ENCODE results near the gene PALD1.
"Not testable (repeated sequence)": the region's sequence is repeated elsewhere in the genome, so short reads cannot be mapped to it uniquely, and the experiment has no call there.

PALD1 gene

DNA sequence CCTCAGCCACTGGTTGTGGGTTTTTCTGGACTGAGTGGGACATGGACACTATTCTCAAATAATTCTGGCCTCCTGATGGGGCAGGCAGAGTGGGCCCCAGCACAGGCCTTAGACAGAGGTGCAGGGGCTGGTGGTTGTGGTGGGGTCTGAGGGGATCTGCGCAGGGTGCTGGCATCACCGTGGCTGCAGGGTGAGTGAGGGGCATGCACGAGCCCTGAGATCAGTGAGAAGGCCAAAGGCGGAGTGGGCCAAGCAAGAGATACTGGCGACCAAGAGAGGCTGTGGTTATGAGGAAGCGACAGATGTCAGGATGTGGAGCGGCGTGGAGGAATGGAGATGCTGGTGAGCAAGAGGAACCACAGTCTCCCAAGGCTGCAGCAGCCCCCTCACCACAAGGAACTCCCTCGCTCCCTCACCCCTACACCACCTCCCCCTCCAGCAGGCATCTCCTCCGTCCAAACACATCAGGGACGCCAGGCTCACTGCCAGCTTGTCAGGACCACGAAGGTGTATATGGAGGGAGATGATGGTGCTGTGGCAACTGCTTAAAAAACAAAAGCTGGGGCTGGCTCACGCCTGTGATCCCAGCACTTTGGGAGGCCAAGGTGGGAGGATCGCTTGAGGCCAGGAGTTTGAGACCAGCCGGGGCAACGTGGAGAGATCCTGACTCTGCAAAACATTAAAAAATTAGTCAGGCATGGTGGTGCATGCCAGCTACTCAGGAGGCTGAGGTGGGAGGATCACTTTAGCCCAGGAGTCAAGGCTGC is 114.4 kb downstream of the PALD1 start:
- no peak for DNase-seq

DNA sequence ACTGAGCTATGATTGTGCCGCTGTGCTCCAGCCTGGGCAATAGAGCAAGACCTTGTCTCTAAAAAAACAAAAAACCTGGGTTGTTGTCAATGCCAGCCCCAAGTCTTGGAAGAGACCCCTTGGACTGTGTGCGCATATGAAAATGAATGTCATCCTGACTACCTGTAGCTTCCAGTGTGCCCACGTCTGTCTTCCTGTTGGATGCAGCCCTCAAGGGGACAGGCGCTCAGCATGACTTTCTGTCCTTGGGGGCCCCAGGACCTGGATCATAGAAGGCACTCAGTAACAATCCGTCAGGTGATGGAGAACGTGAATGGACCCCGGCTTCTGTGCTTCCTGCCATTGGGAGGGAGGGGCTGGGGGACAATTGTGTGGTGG is 114.9 kb downstream of the PALD1 start:
- DNase-seq = no peak

GRCh38 chr10:70594161-70594560 is 115.6 kb downstream of the PALD1 start:
- no peak for DNase-seq

- DNase-seq = no peak
These were observed 117.0 kb downstream of the PALD1 start for GRCh38 chr10:70595566-70596016.

DNA sequence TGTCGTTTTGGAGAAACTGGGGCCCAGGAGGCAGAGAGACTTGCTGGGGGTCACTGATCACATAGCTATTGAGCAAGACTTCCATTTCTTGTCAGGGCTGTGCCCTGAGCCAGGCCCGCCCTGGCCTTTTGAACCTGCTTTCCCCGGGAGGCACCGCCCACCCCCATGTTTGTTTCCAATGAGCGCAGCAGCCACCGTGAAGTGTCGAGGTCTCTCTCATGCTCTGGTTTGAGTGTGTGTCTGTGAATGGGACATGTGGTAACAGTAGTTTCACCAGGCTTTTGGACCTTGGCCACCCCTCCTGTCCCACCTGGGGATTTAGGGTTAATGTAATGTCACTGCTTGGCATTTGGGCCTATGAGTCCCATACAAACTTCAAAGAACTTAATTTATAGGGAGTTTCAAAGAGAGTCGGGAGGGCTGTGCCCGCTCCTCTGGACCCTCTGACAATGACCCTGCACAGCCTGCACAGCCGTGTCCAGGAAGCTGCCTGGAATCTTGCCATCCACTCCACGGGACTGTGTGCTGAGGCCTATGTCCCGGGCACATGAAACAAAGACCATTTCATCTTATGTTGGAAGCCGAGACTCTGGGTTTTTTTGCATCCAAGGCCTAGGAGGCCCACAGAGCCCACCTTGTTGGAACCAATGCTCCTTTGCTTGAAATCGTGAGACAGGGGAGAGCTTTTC is 117.7 kb downstream of the PALD1 start:
- no peak for DNase-seq

DNA sequence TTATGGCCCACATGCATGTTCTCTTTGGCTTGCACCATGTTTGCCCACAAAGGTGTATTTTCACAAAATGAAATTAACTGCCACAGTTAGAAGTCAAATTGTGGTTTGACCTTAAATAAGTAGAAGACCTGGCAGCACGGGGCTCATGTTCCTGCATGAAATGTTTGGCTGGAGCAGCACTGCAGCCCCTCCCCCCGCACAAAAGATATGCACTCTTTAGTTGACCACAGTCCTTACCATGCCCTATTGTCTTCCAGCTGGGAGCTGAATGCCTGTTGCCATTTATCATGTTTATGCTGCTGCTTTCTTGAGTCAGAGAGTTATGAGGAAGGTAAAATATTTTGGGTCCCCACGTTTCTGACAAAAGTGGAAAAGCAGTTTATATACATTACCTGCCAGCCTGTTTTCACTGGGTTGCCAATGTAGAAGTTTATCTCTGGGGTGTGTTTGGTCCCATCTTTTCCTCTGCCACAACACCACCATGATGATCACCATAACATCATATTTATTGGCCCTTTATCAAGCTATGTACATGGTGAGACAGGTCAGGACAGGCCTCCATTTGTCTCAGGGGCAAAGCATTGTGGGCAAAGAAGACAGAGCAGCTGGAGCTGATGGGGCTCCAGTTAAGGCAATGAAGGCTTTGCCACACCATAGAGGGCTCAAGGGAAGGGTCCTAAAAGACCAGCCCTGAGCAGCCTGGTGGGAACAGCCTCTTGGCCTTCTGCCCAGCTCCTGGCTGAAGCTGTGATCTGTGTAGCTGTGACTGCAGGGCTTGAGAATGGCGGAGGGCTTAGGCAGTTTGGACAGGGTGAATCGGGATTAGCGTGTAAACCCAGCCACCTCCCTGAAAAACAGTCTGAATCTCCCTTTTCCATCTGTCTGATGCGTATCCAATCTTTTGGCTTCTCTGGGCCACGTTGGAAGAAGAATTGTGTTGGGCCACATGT is 118.6 kb downstream of the PALD1 start:
- DNase-seq = no peak

DNA sequence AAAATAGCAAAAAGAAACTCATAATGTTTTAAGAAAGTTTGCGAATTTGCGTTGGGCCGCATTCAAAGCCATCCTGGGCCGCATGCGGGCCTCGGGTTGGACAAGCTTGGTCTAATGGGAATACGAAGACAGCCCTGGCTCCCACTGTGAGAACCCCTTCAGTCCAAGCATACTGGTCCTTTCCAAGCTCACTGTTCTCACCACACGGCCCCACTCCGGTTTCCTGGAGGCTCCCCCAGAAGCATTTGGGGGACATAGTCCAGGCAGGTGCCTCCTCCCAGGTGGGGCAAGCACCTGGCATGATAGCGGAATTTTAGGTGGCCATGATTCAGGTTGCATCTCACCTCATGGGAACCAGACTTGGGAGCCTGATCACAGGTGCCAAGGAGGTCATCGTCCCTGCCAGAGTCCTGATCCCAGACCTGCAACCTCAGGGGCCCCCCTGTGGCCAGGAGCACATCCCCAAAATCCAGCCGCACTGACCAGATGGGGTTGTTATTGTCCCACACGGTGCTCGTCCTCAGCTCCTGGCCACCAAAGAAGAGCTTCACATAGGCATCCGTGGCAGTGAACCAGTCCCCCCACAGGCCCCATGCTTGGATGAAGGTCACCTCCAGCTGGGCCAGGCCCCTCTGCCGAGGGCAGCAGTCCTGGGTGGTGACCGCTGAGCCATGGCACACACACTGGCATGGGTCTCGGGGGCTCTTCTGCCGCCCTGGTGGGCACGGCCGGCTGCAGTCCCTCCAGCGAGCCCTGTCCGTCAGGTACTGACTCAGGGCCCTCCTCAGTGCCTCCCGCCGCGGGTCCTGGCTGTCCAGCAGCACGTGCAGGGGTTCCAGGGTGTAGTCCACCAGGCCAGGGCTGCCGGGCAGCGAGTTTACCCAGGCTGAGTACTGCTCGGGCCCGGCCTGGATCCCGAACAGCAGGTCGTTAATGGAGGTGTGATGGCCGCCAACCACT is 119.6 kb downstream of the PALD1 start:
- DNase-seq = no peak

GRCh38 chr10:70598857-70599295 is 120.3 kb downstream of the PALD1 start:
- DNase-seq = no peak

- DNase-seq = no peak
These were observed 120.8 kb downstream of the PALD1 start for GRCh38 chr10:70599319-70599718.

- DNase-seq = no peak
These were observed 121.2 kb downstream of the PALD1 start for GRCh38 chr10:70599791-70600190.

DNA sequence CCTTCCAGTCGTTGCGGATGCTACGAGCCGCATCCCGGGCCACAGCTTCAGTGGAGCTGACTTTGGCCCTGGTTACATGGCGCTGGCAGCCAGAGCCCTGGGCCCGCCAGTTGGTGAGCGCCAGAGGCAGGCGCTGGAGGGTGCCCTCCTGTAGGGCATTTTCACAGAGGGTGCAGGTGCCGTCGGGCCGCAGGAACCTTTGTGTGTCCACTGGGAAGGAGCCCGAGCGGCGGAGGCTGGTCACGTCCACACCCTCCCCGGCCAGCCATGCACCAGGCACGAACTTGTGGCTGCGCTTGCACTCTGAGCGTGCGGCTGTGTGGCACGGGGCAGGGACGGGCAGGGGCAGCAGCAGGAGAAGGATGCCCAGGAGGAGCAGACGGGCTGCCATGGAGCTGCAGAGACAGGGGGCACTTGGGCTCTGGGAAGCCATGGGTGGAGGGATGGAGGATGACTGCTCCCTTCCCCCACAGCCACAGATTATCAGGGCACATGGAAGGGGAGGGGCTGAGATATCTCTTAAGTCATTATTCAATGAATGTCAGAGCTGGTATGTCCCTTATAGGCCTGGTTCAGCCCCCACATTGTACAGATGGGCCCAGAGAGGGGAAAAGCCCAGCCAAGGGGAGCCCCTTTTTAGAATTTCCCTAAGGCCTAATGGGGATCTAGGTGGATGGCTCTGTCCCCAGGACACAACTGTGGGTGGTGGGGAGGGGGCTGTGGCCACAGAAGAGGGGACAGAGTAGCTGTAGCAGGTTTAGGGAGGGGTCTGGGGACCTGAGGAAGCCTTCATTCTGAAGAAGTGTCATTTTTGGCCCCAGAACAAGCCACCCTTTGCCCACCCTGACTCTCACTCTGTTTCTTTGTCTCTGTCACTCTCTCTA is 122.2 kb downstream of the PALD1 start:
- no peak for DNase-seq

GRCh38 chr10:70601746-70602145 is 123.2 kb downstream of the PALD1 start:
- DNase-seq = no peak

GRCh38 chr10:70602665-70603448 is 124.3 kb downstream of the PALD1 start, which contains the start of gene PRF1:
Gene PRF1, minus strand, starts transcription at chr10:70602741. Its CDS starts 1,839 bp downstream, at chr10:70600902.
- no peak for DNase-seq

DNA sequence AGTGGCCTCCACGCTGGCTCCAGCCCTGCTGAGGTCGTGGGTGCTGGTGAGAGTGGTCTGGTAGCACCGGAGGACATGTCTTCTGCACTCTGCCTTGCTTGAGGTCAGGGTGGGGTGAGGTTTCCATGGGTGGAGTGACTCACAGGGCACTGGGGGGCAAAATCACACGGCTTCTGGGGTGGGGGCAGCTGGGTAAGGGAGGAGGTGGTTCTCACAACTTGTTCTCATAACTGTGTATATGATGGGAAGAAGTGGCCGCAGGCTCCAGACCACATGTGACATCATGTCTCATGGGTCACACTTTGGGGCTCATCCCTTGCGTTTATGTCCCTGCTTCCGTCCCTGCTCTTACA is 124.9 kb downstream of the PALD1 start:
- no peak for DNase-seq

DNA sequence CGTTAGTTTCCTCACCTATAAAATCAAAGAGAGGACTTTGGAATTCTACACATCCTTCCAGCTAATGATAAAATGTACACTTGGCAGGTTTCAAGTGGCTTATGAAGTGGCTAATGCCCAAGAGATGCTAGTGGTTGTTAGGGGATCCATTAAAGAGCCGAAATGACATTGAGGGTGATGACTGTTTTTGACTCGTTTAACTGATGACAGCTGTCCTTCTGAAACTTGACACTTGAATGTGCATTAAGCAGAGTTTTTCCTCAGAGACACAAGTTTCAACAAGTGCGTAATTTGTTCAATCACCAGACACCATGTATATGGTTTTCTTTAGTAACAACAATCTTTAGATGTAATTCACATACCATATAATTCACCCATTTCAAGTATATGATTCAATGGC is 125.5 kb downstream of the PALD1 start:
- DNase-seq = no peak

- no peak for DNase-seq
These were observed 126.6 kb downstream of the PALD1 start for GRCh38 chr10:70605161-70605560.

- no peak for DNase-seq
These were observed 129.4 kb downstream of the PALD1 start for GRCh38 chr10:70607936-70608335.

DNA sequence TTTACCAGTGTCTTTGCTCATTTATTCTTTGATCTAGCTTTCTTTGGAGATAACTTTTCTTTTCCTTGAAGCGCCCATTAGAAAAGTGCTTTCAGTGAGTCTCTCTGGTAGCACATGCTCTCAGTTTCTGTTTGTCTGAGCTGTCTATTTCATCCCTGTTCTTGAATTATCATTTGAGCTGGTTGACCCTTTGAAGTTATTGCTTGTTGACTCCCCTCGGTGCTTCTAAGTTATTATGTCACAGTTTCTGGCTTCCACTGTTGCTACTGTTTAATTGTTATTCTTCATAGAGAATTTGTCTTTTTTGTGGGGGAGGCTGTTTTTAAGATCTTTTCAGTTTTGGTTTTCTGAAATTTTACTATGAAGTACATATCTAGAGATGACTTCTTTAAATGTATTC is 135.4 kb downstream of the PALD1 start:
- DNase-seq = no peak

DNA sequence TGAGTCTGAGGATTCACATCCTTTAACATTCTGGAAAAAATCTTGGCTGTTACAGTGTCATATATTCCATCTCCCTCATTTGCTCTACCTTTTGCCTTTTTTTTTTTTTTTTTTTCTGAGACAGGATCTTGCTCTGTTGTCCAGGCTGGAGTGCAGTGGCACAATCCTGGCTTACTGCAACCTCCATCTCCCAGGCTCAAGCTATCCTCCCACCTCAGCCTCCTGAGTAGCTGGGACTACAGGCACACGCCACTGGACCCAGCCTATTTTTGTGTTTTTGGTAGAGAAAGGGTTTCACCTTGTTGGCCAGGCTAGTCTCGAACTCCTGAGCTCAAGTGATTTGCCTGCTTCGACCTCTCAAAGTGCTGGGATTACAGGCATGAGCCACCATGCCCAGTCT is 135.8 kb downstream of the PALD1 start:
- DNase-seq = not testable (repeated sequence)

- no peak for DNase-seq
These were observed 136.6 kb downstream of the PALD1 start for GRCh38 chr10:70615211-70615610.
